ENCODE measurements around the gene HSD17B4.

DNA sequence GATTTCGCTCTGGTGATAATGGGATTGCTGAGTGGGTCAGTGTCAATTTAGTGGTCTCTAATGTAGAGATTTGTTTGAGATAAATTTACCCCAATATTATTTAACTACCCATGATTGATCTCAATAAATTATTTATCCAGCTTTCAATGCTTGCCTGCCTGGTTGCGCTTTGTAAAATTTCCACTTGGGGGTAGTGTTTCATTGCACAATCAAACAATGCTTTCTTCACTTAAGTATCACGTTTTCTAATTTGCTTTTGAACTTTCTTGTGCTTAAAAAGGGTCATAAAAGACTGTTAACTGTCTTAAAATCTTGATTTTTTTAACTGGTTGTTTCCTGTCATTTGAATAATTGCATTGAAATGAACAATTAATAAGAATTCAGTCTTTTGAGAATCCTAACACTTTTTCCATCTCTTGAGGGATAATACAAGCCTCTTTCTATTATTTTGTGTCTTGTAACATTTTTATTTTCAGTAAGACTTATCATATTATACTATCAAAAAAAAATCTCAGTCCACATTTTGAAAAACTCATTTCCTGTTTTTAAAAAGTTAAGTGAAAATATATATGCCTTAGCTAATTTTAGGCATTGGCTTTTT, 18.7 kb downstream of the HSD17B4 start:
- TF ChIP-seq, protein P1, sequence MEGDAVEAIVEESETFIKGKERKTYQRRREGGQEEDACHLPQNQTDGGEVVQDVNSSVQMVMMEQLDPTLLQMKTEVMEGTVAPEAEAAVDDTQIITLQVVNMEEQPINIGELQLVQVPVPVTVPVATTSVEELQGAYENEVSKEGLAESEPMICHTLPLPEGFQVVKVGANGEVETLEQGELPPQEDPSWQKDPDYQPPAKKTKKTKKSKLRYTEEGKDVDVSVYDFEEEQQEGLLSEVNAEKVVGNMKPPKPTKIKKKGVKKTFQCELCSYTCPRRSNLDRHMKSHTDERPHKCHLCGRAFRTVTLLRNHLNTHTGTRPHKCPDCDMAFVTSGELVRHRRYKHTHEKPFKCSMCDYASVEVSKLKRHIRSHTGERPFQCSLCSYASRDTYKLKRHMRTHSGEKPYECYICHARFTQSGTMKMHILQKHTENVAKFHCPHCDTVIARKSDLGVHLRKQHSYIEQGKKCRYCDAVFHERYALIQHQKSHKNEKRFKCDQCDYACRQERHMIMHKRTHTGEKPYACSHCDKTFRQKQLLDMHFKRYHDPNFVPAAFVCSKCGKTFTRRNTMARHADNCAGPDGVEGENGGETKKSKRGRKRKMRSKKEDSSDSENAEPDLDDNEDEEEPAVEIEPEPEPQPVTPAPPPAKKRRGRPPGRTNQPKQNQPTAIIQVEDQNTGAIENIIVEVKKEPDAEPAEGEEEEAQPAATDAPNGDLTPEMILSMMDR (IDR thresholded peaks at IDR 0.05; ENCODE audit: borderline replicate concordance, extremely low read depth, low read length, poor library complexity, severe bottlenecking) = peak; percentile 87
- TF ChIP-seq EZH2 (IDR thresholded peaks at IDR 0.05; ENCODE audit: borderline replicate concordance, low read depth, low read length, severe bottlenecking) = no peak

Data from DND-41 (cell line).